ENCODE results near the gene THSD7B. TPM values are rescaled to one million over a fixed set of nuclear protein-coding genes. Genes with fewer than 3 reads are reported as not detected.

The THSD7B gene
- total and polyA plus RNA-seq, 2 of the 13 experiments (the other 11 are each of a cell fraction or from before 2014, with no cell fraction given) = 0.02 TPM; not detected in 1

DNA sequence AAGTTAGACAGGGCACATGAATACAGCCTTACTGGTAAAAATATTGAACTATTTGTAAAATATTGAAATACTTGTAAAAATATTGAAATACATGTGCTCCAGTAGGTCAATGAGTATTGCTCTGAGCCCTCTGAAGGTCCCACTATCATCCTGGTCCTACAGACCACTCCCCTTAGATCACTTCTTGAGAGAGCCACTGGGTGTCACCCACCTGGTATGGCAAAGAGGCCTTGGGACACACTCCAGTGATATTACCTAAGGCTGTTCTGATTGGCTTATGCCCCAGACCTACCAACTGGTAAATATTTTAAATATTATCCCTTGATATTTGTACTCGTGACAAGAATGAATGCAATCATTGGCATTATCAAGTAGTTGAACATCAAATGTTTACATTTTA lies 5.0 kb downstream of the THSD7B start:
- in situ Hi-C loops (cut with HindIII; ENCODE audit: extremely low pct_ligation_motif_present, low pct_unique_long_range_greater_than_20kb) = no loop called here
- WGBS (ENCODE audit: low lambda C conversion rate) = 0% methylated on average over 1 of the region's 1 CpG
- intact Hi-C loops (cut with micrococcal nuclease; ENCODE audit: unreplicated experiment) = no loop called here

More for the DNA sequence above, 5.0 kb downstream of the THSD7B start:
- H3K4me3 ChIP-seq (replicated peaks in 1 of 3; ENCODE audit: insufficient read depth in 1 of 3, low read depth in 2 of 3, low read length in 3 of 3) = no peak overlapping the region
- no TSS peak for BruUV-seq (replicated peaks)
- ChIA-PET CTCF (ENCODE audit: low intra/inter-chr PET ratio, low total read pairs) (no interaction called here), POLR2A (no interaction called here)
- DNase-seq (ENCODE audit: low spot score) (no peak), ATAC-seq (peak; percentile 41; the same call in 2 of the 3 replicates), FAIRE-seq (no peak)
- H3K27me3 ChIP-seq (ENCODE audit: control insufficient read depth in 1 of 2, insufficient read depth in 2 of 2, low read length in 2 of 2) = peaks cover 0 to 17% of the 10 kb centered on the region in 2 experiments; a peak in 2 of 5 replicates
- H3K36me3 ChIP-seq (replicated peaks in 1 of 2; ENCODE audit: control insufficient read depth in 1 of 2, insufficient read depth in 2 of 2, low read length in 2 of 2) = no peaks in the 10 kb centered on the region
- no peak overlapping the region for H3K4me2 ChIP-seq (ENCODE audit: low read depth, low read length)
- no peaks in the 10 kb centered on the region for H3K4me1 ChIP-seq (ENCODE audit: insufficient read depth, low read length)
- no peak overlapping the region for H3K9ac ChIP-seq (ENCODE audit: insufficient read depth, low read depth, low read length)
- no peaks in the 10 kb centered on the region for H3K9me3 ChIP-seq (ENCODE audit: low read length)
- no peaks in the 10 kb centered on the region for H4K20me1 ChIP-seq (ENCODE audit: insufficient read depth, low read length)
- no peaks in the 10 kb centered on the region for H3K79me2 ChIP-seq (ENCODE audit: insufficient read depth, low read length)
- no peak overlapping the region for H3K27ac ChIP-seq (ENCODE audit: extremely low read length, insufficient read depth, low read length)
- no peak overlapping the region for H2AFZ ChIP-seq (ENCODE audit: low read length)
- no peak for TF ChIP-seq ZNF672 (CRISPR knock-in tag; IDR thresholded peaks at IDR 0.05)
- TF ChIP-seq, protein P1, sequence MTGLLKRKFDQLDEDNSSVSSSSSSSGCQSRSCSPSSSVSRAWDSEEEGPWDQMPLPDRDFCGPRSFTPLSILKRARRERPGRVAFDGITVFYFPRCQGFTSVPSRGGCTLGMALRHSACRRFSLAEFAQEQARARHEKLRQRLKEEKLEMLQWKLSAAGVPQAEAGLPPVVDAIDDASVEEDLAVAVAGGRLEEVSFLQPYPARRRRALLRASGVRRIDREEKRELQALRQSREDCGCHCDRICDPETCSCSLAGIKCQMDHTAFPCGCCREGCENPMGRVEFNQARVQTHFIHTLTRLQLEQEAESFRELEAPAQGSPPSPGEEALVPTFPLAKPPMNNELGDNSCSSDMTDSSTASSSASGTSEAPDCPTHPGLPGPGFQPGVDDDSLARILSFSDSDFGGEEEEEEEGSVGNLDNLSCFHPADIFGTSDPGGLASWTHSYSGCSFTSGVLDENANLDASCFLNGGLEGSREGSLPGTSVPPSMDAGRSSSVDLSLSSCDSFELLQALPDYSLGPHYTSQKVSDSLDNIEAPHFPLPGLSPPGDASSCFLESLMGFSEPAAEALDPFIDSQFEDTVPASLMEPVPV (CRISPR knock-in tag; IDR thresholded peaks at IDR 0.05) = no peak
- TF ChIP-seq, protein P2, sequence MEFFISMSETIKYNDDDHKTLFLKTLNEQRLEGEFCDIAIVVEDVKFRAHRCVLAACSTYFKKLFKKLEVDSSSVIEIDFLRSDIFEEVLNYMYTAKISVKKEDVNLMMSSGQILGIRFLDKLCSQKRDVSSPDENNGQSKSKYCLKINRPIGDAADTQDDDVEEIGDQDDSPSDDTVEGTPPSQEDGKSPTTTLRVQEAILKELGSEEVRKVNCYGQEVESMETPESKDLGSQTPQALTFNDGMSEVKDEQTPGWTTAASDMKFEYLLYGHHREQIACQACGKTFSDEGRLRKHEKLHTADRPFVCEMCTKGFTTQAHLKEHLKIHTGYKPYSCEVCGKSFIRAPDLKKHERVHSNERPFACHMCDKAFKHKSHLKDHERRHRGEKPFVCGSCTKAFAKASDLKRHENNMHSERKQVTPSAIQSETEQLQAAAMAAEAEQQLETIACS (CRISPR knock-in tag; IDR thresholded peaks at IDR 0.05) = no peak
- TF ChIP-seq, protein P3, sequence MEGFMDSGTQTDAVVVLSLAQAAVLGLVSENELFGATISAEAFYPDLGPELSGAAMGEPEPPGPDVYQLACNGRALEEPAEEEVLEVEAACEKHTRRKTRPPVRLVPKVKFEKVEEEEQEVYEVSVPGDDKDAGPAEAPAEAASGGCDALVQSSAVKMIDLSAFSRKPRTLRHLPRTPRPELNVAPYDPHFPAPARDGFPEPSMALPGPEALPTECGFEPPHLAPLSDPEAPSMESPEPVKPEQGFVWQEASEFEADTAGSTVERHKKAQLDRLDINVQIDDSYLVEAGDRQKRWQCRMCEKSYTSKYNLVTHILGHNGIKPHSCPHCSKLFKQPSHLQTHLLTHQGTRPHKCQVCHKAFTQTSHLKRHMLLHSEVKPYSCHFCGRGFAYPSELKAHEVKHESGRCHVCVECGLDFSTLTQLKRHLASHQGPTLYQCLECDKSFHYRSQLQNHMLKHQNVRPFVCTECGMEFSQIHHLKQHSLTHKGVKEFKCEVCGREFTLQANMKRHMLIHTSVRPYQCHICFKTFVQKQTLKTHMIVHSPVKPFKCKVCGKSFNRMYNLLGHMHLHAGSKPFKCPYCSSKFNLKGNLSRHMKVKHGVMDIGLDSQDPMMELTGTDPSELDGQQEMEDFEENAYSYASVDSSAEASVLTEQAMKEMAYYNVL (CRISPR knock-in tag; IDR thresholded peaks at IDR 0.05; ENCODE audit: borderline replicate concordance) = no peak
- TF ChIP-seq, protein P4, sequence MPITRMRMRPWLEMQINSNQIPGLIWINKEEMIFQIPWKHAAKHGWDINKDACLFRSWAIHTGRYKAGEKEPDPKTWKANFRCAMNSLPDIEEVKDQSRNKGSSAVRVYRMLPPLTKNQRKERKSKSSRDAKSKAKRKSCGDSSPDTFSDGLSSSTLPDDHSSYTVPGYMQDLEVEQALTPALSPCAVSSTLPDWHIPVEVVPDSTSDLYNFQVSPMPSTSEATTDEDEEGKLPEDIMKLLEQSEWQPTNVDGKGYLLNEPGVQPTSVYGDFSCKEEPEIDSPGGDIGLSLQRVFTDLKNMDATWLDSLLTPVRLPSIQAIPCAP (CRISPR knock-in tag; IDR thresholded peaks at IDR 0.05; ENCODE audit: low read depth) = no peak
- no peak for TF ChIP-seq EZH2 (conservative IDR thresholded peaks at IDR 0.05; ENCODE audit: low read depth, low read length)
- TF ChIP-seq HOXD1 (CRISPR knock-in tag; IDR thresholded peaks at IDR 0.05) = no peak
- TF ChIP-seq NR2C2 (CRISPR knock-in tag; IDR thresholded peaks at IDR 0.05; ENCODE audit: borderline replicate concordance) = no peak

Measured in HepG2 (cell line).